Erythroblast (primary cell): Measurements from ENCODE around the gene ZNF835.

Experiments used
- GATA1 ChIP-seq: IDR thresholded peaks from 2 replicates; pipeline ENCODE4 v1.6.1; 2011; ENCODE audit warnings: low read depth, mild to moderate bottlenecking, control low read depth, low read length, moderate library complexity
- POLR2A ChIP-seq: IDR thresholded peaks from 2 replicates; pipeline ENCODE4 v1.6.1; 2011; ENCODE audit warnings: mild to moderate bottlenecking, low read length

GRCh38 chr19:56689198-56689597 lies 17.6 kb upstream of the ZNF835 start:
- no peak for TF ChIP-seq POLR2A
- TF ChIP-seq GATA1: no peak
